GM20431 (cell line): Measurements from ENCODE around the gene SLC6A3.

Source experiments
- in situ Hi-C: fragments of 300-500 bp; cut with MseI, MboI; formaldehyde crosslinking; loops from one replicate; pipeline ENCODE4 v1.15.0; 2020; ENCODE audit warnings: low sequenced_read_pairs; ENCODE audit not compliant: unreplicated experiment

Gene SLC6A3

DNA sequence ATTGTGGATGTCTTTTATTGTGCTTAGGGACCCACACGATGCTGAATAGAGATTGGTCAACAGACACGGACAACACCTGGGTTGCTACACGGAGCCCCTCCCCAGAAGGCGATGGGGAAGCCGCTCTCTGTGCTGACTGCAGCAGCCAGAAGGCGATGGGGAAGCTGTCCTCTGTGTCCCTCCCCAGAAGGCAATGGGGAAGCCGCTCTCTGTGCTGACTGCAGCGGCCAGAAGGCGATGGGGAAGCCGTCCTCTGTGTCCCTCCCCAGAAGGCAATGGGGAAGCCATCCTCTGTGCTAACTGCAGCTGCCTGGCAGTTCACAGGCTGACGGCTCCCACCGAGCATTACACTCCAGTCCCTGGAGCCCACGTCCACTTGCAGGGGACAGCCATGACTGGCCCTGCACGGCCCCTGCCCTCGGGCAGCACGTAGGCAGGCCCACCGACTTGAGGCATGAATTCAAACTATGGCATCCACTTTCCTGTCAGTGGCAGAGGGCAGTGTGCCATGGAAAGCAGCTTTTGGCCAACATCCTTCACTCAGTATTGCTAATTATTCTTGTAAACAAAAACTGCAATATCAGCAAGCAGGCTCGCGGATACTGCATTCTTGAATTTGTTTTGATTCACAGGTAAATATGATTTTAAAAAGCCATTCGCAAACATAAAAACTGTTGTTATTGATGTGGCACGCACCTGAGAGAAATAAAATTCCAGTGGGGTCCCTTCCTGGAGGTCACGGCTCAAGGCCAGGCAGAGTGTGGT is 52.3 kb downstream of the SLC6A3 start:
- in situ Hi-C loops: no loop called here

DNA sequence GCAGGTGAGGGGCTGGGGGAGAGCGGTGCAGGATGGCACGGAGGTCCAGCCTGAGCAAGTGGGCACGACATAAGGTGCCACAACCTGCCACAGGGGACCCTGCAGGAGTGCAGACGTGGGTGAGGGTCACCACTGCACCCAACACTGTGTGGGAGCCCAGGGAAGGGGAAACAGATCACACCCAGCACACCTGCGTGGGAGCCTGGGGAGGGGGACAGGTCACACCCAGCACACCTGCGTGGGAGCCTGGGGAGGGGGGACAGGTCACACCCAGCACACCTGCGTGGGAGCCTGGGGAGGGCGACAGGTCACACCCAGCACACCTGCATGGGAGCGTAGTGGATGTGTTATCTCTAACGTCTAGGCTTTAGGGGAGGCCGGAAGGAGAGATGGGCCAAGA is 53.0 kb downstream of the SLC6A3 start:
- in situ Hi-C loops: no loop called here

DNA sequence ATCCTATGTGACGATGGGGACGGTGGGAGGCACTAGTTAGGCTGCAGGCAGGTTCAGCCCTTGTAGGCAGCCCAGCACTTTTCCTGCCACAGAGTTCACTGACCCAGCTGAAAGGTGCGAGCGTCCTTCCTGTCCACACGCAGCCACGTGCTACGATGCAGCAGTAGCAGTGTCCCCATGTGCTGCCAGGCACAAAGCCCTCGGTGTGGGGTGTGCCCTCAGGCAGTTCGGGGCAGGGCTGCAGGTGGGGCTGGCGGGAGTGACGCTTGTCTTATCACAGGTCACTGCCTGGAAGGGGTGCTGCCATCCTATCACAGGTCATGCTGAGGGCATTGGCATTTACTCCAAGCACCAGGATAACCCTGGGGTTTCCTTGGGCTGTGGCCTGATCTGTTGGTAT is 53.5 kb downstream of the SLC6A3 start:
- in situ Hi-C loops: no loop called here

DNA sequence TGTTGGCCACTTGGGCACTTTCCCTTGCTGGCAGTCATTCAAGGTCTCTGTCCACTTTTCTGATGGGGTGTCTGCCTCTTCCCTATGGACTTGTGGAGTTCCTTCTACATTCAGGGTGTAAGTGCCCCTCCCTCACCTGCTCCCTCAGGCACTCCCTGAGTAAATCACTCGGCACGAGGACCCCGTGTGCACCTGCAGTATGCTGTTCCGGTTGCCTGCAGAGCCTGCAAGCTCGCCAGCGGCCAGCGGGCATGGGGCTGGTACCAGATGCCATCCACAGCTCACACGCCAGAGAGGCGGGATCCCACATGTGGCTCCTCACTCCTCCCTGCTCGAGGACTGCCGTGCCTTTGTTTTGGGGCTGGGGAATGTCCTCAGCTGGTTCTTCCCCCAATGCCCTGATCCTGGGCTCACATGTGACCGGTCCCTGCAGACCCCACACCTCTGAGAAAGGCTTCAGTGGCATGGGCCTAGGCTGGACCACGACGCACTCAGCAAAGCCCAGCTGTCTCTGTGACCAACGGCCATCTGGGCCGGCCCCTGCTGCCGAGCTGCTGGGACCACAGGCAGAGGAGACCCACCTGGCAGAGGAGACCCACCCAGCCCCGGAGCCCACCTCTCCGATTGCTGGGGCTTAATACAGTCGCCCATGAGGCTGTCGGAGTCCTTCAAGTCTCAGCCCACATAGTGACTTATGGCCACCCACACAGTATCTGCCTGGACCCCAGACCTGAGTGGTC is 54.2 kb downstream of the SLC6A3 start:
- in situ Hi-C loops: no loop called here

DNA sequence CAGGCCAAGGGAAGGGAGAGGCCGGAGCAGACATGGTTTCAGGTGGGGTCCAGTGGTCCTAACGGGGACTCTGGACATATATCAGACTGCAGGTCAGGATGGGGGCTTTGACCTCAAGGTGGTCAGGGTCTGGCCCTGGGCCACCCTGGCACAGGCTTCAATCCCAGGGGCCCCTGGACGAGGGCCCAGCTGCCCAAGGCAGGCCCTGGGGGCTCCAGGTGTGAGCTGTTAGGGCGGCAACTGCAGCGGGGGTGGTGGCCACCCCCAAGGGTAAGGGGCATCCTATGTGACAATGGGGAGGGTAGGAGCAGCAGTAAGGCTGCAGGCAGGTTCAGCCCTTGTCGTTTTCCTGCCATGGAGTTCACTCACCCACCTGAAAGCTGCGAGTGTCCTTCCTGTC is 54.9 kb downstream of the SLC6A3 start:
- in situ Hi-C loops: no loop called here

DNA sequence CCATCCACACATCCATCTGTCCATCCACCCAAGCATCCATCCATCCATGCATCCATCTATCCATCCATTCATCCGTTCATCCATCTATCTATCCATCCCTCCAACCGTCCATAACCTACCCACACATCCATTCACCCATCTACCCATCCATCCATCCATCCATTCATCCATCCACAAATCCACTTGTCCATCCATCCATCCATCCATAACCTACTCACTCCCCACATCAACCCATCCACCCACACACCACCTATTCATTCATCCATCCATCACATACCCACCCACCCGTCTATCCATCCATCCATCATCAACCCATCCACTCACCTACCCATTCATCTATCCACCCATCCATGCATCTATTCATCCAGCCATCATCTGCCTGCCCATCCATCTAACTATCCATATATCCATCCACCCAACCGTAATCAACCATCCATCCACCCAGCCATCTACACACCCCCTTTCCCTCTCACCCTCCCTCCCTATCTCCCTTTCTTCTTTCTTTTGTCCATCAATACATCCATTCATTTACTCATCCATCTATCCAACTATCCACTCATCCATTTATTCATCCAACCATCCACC is 56.8 kb downstream of the SLC6A3 start:
- in situ Hi-C loops: no loop called here

DNA sequence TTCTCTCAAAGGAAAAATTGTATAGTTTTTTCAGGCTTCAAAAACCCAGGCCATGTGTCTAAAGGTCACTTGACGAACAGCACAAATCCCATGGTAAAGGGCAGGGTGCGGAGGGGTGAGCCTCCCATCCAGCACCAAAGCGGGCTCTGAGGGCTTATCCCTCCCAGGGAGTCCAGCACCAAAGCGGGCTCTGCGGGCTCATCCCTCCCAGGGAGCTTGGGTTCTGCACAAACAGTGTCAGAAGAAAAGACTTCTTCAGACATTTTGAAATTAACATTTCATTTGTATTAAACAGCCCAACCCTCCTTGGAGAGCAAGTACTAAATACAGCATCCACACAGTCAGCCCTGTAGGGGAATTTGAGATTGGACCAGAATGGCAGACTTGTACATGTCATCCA is 57.4 kb downstream of the SLC6A3 start:
- in situ Hi-C loops: no loop called here

DNA sequence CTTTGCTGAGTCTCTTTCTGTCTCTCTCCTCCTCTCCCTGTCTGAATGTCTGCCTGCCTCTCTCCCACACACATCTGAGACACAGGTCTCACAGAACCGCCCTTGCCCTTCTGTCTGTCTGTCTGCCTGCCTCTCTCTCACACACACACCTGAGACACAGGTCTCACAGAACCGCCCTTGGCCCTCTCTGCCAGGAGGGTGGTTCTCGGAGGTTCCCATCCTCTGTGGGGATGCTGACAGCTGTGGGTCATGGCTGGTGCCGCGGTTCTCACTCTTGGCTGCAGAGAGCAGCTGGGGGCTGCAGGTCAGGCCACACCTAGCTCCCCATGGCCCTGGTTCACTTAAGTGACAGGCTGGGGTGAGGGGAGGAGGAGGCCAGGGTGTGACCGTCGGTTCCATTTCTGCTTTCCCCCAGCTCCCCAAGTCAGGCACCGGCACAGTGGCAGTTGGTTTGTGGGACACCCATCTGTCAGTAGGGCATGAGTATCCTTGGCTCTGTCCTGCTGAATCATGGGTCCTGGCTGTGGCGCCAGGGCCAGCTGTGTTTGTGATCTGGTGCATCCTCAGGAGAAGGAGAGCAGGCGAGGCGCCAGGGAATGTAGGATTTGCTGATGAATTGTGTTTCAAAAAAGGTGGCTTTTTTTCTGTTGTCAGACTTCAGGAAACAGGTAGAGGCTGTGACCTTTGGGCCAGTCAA is 58.0 kb downstream of the SLC6A3 start:
- in situ Hi-C loops: no loop called here

DNA sequence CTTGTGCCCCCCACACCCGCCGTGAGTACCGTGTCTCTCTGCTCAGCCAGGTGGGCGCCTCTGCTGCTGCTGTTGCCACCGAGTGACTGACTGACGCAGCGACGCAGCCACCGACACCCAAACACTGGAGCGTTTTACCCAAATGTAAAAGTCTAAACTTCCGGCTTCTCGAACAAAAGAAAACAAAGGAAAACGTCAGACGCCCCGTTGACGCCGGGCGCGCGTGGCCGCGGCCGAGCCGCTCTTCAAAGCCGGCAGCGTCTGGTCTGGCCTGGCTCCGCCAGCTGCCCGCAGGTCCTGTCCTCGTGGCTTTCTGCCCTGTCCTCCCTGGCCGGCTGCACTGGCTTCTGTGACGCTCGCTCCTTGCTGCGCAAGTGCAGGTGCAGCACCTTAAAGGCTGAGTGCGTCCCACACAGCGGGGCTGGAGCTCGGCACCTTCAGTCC is 58.9 kb downstream of the SLC6A3 start:
- in situ Hi-C loops: no loop called here

DNA sequence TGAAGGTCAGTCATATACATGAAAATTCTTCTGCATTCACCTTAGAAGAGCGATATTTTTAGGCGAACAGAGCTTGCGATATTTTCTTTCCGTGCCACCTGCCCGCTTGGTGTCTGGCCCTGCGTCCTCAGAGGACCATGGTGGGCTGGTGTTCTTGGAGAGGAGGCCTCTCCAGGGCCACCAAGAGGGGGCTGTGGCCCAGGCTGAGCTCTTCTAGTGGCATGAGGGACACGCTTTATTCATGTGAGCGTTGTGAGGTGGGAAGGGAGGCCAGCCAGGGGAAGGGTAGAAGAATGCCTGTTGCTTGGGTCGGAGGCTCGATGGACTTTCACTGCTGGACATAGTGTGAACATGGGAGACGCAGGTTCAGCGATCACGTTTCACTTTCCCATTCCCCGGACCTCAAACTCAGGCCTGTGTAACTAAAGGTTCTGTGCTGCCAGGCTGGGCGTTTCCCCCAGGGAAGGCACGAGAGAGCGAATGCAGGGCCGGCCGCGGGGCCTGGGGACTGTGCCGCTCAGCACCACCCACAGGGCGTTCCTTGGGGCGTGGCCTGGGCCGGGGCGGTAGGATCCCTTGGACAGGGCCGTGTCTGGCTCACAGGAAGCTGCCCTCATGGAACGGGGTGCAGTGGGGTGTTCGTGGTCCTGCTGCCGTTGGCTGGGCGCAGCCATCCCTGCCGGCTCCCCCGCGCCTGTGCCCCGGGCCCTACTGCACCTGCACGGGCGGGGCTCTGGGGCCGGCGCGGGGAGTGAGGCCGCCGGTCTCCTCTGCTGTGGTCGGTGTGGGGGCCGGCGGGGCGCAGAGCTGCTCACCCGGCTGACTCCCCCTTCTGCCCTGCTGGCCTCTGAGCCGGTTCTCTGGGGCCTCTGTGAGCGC is 59.6 kb downstream of the SLC6A3 start:
- in situ Hi-C loops: no loop called here

DNA sequence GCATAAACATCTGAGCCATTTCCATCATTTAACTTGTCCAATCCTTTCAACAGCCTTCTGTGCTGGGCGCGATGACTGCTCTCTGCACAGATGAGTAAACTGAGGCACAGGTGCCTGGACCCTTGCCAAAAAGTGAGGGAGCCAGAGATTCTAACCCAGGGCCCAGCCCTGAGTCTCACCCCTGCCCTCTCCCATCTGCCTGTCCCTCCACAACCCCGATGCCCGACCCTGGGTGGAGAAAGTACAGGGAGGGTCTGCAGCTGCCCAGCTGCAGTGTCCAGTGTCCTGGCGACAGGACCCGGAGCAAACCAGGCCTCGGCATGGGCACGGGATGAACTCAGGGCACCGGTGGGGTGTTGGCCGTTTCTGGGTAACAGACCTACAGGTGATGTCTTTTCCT is 60.7 kb downstream of the SLC6A3 start:
- in situ Hi-C loops: no loop called here

DNA sequence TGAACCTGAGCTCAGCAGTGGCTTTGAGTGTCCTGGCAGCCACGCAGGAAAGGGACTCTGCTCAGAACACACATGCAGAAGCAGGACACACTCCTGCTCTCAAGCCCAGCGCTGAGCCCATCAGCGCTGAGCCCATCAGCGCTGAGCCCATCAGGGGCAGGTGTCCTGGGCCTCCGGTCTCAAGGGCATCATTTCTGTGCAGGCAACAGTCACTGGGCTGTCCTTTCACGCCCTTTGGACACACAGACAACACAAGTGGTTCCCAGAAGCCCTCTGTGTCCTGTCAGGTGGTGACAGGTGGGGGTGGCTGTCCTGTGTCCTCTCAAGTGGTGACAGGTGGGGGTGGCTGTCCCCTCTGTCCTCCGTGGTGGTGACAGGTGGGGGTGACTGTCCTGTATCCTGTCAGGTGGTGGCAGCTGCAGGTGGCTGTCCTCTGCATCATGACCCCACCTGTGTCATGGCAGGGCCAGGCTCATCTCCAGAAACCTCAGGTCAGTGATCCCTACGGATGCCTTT is 61.3 kb downstream of the SLC6A3 start:
- in situ Hi-C loops: no loop called here

DNA sequence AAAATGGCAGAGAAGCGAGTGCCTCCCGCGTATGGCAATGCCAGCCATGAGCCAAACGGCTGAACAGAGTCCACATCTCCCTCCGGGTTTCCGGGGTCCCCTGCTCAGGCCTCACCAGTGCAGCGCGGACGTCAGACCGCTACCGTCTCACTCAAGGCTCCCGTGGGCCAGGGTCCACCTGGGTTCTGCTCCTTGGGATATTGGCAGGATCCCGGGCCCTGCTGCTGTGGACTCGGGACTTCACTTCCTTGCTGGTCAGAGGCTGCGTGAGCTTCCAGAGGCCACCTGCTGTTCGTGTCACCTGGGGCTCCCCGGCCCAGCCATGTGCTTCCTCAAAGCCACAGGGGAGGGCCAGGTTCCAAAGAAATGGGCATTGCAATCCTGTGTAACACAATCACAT is 61.9 kb downstream of the SLC6A3 start:
- in situ Hi-C loops: no loop called here

DNA sequence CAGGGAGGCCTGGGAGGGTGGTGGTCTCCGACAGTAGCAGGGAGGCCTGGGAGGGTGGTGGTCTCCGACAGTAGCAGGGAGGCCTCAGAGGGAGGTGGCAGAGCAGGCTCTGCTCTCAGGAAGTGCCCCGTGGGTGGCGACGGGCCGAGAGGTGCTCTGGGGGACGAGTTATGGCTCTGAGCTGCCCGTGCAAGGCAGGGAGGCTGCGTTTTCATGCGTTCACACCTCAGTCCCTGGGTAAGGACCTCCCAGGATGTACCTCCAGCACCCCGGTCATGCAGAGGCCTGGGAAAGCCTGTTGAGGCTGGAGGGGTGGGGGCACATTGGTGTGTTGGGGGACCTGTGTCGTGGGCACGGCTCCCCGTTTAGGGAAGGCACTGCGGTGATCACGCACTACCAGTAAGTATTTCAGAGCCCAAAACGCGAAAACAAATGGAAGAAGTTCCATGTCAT is 63.0 kb downstream of the SLC6A3 start:
- in situ Hi-C loops: no loop called here

DNA sequence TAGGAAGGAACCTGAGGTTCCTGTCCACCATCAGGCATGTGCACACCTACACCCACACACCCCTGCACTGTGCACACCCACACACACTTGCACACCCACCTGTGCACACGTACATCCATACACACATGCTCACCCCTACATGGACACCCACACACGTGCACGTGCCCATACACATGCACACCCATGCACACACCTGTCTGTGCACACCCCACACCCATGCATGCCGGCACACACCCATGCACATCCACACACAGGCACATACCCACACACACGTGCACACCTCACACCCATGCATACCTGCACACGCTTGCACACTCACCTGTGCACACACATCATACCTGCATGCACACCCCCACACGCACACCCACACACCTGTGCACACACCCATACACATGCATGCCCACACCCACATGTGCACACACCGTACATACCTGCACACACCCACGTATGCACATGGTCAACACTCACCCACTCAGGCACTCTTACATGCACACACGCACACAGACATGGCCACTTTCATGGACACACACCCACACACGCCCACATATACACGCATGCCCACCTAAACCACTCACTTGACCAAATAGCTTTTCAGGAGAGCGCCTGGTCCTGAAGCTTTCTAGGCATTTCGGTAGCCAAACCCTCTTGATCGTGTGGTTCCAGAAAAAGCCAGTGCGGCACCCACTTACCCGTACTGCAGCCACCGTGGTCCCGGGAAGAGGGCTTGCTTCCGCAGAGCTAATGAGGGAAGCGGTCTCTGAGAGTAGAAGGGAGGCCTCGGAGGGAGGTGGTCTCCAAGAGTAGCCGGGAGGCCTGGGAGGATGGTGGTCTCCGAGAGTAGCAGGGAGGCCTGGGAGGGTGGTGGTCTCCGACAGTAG is 63.6 kb downstream of the SLC6A3 start:
- in situ Hi-C loops: no loop called here

DNA sequence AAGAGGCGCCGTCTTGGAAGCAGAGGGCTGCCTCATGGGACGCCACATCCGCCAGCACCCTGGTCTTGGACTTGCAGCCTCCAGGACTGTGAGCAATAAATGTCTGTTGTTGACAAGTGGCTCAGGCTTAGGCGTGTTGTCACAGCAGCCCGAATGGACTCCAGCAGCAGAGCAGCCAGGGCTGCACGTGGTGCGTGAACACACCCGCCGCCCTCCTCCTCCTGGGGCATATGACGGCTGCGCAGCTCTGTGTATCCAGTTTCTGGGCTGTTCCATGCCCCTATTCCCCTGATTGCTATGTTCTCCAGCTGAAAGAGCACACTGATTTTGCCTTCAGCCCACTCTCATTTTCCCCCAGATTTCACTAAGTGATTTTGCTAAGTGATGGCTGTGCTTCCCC is 64.3 kb downstream of the SLC6A3 start:
- in situ Hi-C loops: no loop called here

DNA sequence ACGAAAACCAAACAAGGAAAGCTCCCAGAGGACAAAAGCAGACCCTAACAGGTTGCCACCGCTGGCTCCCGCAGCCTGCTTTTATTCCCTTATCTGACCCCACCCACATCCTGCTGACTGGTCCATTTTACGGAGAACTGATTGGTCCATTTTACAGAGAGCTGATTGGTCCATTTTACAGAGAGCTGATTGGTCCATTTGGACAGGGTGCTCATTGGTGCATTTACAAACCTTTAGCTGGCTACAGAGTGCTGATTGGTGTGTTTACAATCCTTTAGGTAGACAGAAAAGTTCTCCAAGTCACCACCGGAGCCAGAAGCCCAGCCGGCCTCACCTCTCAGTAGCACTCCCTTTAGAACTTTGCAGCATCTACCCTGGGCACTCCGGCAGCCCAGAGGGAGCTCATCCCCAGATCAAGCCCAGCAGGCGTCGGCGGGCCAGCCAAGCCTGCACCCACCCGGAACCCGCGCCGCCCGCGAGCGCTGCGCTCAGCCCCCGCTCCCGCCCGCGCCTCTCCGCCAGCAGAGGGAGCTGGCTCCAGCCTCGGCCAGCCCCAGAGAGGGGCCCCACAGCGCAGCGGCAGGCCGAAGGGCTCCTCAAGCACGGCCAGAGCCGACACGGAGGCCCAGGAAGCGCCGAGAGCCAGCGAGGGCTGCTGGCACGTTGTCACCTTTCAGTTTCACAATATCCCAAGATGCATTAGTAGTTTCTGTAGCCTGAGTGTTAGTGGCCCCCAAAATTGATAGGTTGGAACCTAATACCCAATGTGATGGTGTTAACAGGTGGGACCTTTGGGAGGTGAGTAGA is 65.0 kb downstream of the SLC6A3 start:
- in situ Hi-C loops: no loop called here
